Smooth muscle cell (in vitro differentiated cells): ENCODE results near the gene PRSS48. TPM values are rescaled to one million over a fixed set of nuclear protein-coding genes. Genes with fewer than 3 reads are reported as not detected.
A peak's percentile ranks its signal among the peaks of the same experiment; 100 is the strongest.

Experiments used
- DNase-seq: peaks from one replicate; lab custom pipeline; 2025; ENCODE audit not compliant: unreplicated experiment; lab: John Stamatoyannopoulos, UW
- H2AFZ ChIP-seq: fragments of 200-600 bp; sonication (generic); 2 replicates; pipeline ENCODE4 v1.6.0; 2016; ENCODE audit warnings: antibody characterized with exemption, low read depth, mild to moderate bottlenecking
- H3F3A ChIP-seq: fragments of 200-600 bp; sonication (generic); 2 replicates; pipeline ENCODE4 v1.6.0; 2017; ENCODE audit warnings: antibody characterized with exemption, low read depth
- H3K27ac ChIP-seq: fragments of 200-600 bp; sonication (generic); 2 replicates; pipeline ENCODE4 v1.5.1; 2016; ENCODE audit warnings: low read depth, mild to moderate bottlenecking
- H3K27me3 ChIP-seq: fragments of 200-600 bp; sonication (generic); 2 replicates; pipeline ENCODE4 v1.6.1; 2016; ENCODE audit warnings: low read depth, mild to moderate bottlenecking
- H3K36me3 ChIP-seq: fragments of 200-600 bp; sonication (generic); 2 replicates; pipeline ENCODE4 v1.5.1; 2016; ENCODE audit warnings: low read depth
- H3K4me1 ChIP-seq: fragments of 200-600 bp; sonication (generic); 2 replicates; pipeline ENCODE4 v1.5.1; 2016; ENCODE audit warnings: low read depth
- H3K4me2 ChIP-seq: fragments of 200-600 bp; sonication (generic); 2 replicates; pipeline ENCODE4 v1.6.0; 2016; ENCODE audit warnings: mild to moderate bottlenecking
- H3K4me3 ChIP-seq: fragments of 200-600 bp; sonication (generic); 2 replicates; pipeline ENCODE4 v1.5.1; 2016; ENCODE audit warnings: mild to moderate bottlenecking
- H3K79me2 ChIP-seq: fragments of 200-600 bp; sonication (generic); 2 replicates; pipeline ENCODE4 v1.6.0; 2016; ENCODE audit warnings: low read depth, mild to moderate bottlenecking
- H3K9ac ChIP-seq: fragments of 200-600 bp; sonication (generic); 2 replicates; pipeline ENCODE4 v1.6.0; 2016; ENCODE audit warnings: low read depth
- H3K9me3 ChIP-seq: fragments of 200-600 bp; sonication (generic); replicated peaks from 2 replicates; pipeline ENCODE4 v1.5.1; 2016; ENCODE audit warnings: low read depth
- H4K20me1 ChIP-seq: fragments of 200-600 bp; sonication (generic); 2 replicates; pipeline ENCODE4 v1.6.0; 2016; ENCODE audit warnings: low read depth
- CTCF ChIP-seq: fragments of 200-600 bp; sonication (generic); IDR thresholded peaks from 2 replicates; pipeline ENCODE4 v1.5.1; 2017; ENCODE audit warnings: borderline replicate concordance, mild to moderate bottlenecking, antibody characterized with exemption; ENCODE audit not compliant: insufficient read depth, poor library complexity, severe bottlenecking
- WGBS: methylation state at CpG from one replicate; pipeline ENCODE4 v1.1.7; 2016; ENCODE audit warnings: low lambda C conversion rate; 5-methylcytosine and 5-hydroxymethylcytosine counted together
- polyA plus RNA-seq: library from polyadenylated mRNA; unstranded; fragments of >200 nt; fragmentation: Nextera tagmentation; extraction: Ambion mirVana; gene quantifications from 2 replicates; pipeline ENCODE4 v1.2.1, GENCODE V29; 2016
- total RNA-seq: library from RNA; depleted of rRNA; stranded (reverse); fragments of >200 nt; gene quantifications from 2 replicates; pipeline ENCODE4 v1.2.3, GENCODE V29; 2014

PRSS48 gene
- total and polyA plus RNA-seq, 2 experiments from 2014 or later: not detected

- H3K4me1 ChIP-seq: peaks cover 15% of the 10 kb centered on the region
- TF ChIP-seq CTCF: no peak
- no peak overlapping the region for H2AFZ ChIP-seq
- peak overlapping the region; percentile 100 for H3K4me2 ChIP-seq
- no peaks in the 10 kb centered on the region for H4K20me1 ChIP-seq
- no peaks in the 10 kb centered on the region for H3K9me3 ChIP-seq
- no peak for DNase-seq
- peaks cover 16% of the 10 kb centered on the region for H3F3A ChIP-seq
- no peak overlapping the region for H3K9ac ChIP-seq
- 67% methylated on average over 1 of the region's 1 CpG for WGBS
- H3K4me3 ChIP-seq: peak overlapping the region; percentile 65
- H3K27me3 ChIP-seq: no peaks in the 10 kb centered on the region
- H3K79me2 ChIP-seq: peaks cover 29% of the 10 kb centered on the region
- no peaks in the 10 kb centered on the region for H3K36me3 ChIP-seq
- peak overlapping the region; percentile 76 for H3K27ac ChIP-seq
These were observed 46.7 kb downstream of the PRSS48 start for GRCh38 chr4:151323667-151324066.

DNA sequence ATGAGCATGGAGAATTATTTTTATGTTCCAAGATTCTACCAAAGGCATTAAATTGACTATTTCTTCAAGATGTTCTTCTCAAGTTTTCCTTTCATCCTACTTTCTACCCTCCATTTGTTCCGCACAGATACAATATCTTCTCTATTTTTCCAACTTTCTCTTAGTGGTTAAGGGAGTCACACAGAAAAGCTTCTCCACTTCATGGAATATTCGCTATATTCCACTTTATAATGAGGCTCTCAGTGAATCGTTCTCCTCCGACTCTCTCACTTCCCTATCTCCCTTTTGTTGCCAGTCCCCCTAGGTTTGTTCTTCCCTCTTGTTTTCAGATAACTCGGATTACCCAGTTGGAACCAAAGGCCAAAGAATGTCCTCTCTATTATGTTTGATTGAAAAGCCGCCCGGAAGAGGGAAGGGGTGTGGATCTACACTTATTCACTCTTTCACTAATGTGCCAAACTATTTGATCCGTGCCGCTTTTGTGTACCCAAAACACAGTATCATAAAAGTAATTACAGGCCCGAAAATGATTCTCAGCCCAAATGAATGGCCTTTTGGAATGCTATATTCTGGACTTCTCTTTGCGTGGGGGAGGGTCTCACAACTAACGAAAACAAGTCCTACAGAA is 47.3 kb downstream of the PRSS48 start:
- Histone ChIP-seq H3K9ac (peak overlapping the region; percentile 66), H3F3A (peaks cover 16% of the 10 kb centered on the region), H3K79me2 (peaks cover 25% of the 10 kb centered on the region), H3K4me2 (peak overlapping the region; percentile 100), H3K36me3 (no peaks in the 10 kb centered on the region), H3K27ac (peak overlapping the region; percentile 76), H3K4me3 (peak overlapping the region; percentile 65), H4K20me1 (no peaks in the 10 kb centered on the region), H2AFZ (no peak overlapping the region), H3K4me1 (peaks cover 15% of the 10 kb centered on the region), H3K27me3 (no peaks in the 10 kb centered on the region), H3K9me3 (no peaks in the 10 kb centered on the region)
- DNase-seq: no peak
- TF ChIP-seq CTCF: no peak
- WGBS: 15% methylated on average over 12 of the region's 12 CpGs

- Histone ChIP-seq H3K9ac (peak overlapping the region; percentile 66), H2AFZ (peak overlapping the region; percentile 100), H3K9me3 (no peaks in the 10 kb centered on the region), H3K36me3 (no peaks in the 10 kb centered on the region), H4K20me1 (no peaks in the 10 kb centered on the region), H3K4me1 (peaks cover 15% of the 10 kb centered on the region), H3K4me3 (peak overlapping the region; percentile 65), H3K4me2 (peak overlapping the region; percentile 100), H3K27me3 (no peaks in the 10 kb centered on the region), H3F3A (peaks cover 16% of the 10 kb centered on the region), H3K79me2 (peaks cover 20% of the 10 kb centered on the region), H3K27ac (peak overlapping the region; percentile 76)
- no peak for TF ChIP-seq CTCF
- 4% methylated on average over 21 of the region's 21 CpGs for whole genome bisulfite sequencing
- peak; percentile 16 for DNase-seq
These were observed 47.8 kb downstream of the PRSS48 start for GRCh38 chr4:151324752-151325110.
